ENCODE measurements around the gene MUC5AC. TPM values are rescaled to one million over a fixed set of nuclear protein-coding genes. Genes with fewer than 3 reads are reported as not detected.

MUC5AC gene
- total and polyA plus RNA-seq, 2 experiments from 2014 or later = not detected

GRCh38 chr11:1126935-1127663 lies 30.7 kb upstream of the MUC5AC start:
- in situ Hi-C loops (cut with MboI) = no loop called here
- DNase-seq = no peak
- Histone ChIP-seq H3K4me3 (no peak overlapping the region), H3K27ac (no peak overlapping the region), H4K20me1 (ENCODE audit: insufficient read depth) (no peaks in the 10 kb centered on the region), H3F3A (ENCODE audit: insufficient read depth) (no peaks in the 10 kb centered on the region), H3K9me2 (ENCODE audit: insufficient read depth) (no peaks in the 10 kb centered on the region), H3K4me2 (ENCODE audit: unreplicated experiment) (no peak overlapping the region), H3K4me1 (ENCODE audit: insufficient read depth) (no peaks in the 10 kb centered on the region), H3K27me3 (replicated peaks; ENCODE audit: insufficient read depth) (no peaks in the 10 kb centered on the region; the same call in 1 of the 2 replicates), H2AFZ (no peak overlapping the region), H3K36me3 (ENCODE audit: low read depth) (no peaks in the 10 kb centered on the region), H3K79me2 (ENCODE audit: insufficient read depth) (no peaks in the 10 kb centered on the region), H3K9ac (no peak overlapping the region), H3K9me3 (ENCODE audit: low read depth) (no peaks in the 10 kb centered on the region)
- TF ChIP-seq EZH2phosphoT487 (IDR thresholded peaks at IDR 0.05; ENCODE audit: insufficient read depth, low read depth) = no peak
- TF ChIP-seq EZH2 (IDR thresholded peaks at IDR 0.05; ENCODE audit: insufficient read depth, poor library complexity, severe bottlenecking) = no peak
- WGBS, 2 experiments (ENCODE audit: low coverage in 1 of 2, low lambda C conversion rate in 2 of 2, missing lambda C conversion rate in 2 of 2) = 65 to 72% methylated on average over 26 to 30 of the region's 30 CpGs

GRCh38 chr11:1127664-1128162 lies 30.0 kb upstream of the MUC5AC start:
- WGBS, 2 experiments (ENCODE audit: low coverage in 1 of 2, low lambda C conversion rate in 2 of 2, missing lambda C conversion rate in 2 of 2) = 46 to 48% methylated on average over 13 to 14 of the region's 14 CpGs
- TF ChIP-seq EZH2 (IDR thresholded peaks at IDR 0.05; ENCODE audit: insufficient read depth, poor library complexity, severe bottlenecking) (no peak), EZH2phosphoT487 (IDR thresholded peaks at IDR 0.05; ENCODE audit: insufficient read depth, low read depth) (no peak)
- Histone ChIP-seq H4K20me1 (ENCODE audit: insufficient read depth) (no peaks in the 10 kb centered on the region), H3K9ac (no peak overlapping the region), H3K4me3 (no peak overlapping the region), H3K36me3 (ENCODE audit: low read depth) (no peaks in the 10 kb centered on the region), H3K9me3 (ENCODE audit: low read depth) (no peaks in the 10 kb centered on the region), H2AFZ (no peak overlapping the region), H3K4me1 (ENCODE audit: insufficient read depth) (no peaks in the 10 kb centered on the region), H3K9me2 (ENCODE audit: insufficient read depth) (no peaks in the 10 kb centered on the region), H3F3A (ENCODE audit: insufficient read depth) (no peaks in the 10 kb centered on the region), H3K79me2 (ENCODE audit: insufficient read depth) (no peaks in the 10 kb centered on the region), H3K27ac (no peak overlapping the region), H3K27me3 (replicated peaks; ENCODE audit: insufficient read depth) (no peaks in the 10 kb centered on the region), H3K4me2 (ENCODE audit: unreplicated experiment) (no peak overlapping the region)
- in situ Hi-C loops (cut with MboI) = no loop called here
- no peak for DNase-seq

GRCh38 chr11:1128311-1129142 lies 29.2 kb upstream of the MUC5AC start:
- TF ChIP-seq EZH2 (IDR thresholded peaks at IDR 0.05; ENCODE audit: insufficient read depth, poor library complexity, severe bottlenecking) (no peak), EZH2phosphoT487 (IDR thresholded peaks at IDR 0.05; ENCODE audit: insufficient read depth, low read depth) (no peak)
- in situ Hi-C loops (cut with MboI) = no loop called here
- H3K9ac ChIP-seq = no peak overlapping the region
- H4K20me1 ChIP-seq (ENCODE audit: insufficient read depth) = no peaks in the 10 kb centered on the region
- DNase-seq = no peak
- no peaks in the 10 kb centered on the region for H3F3A ChIP-seq (ENCODE audit: insufficient read depth)
- no peaks in the 10 kb centered on the region for H3K36me3 ChIP-seq (ENCODE audit: low read depth)
- no peaks in the 10 kb centered on the region for H3K9me2 ChIP-seq (ENCODE audit: insufficient read depth)
- H3K4me1 ChIP-seq (ENCODE audit: insufficient read depth) = no peaks in the 10 kb centered on the region
- WGBS, 2 experiments (ENCODE audit: low coverage in 1 of 2, low lambda C conversion rate in 2 of 2, missing lambda C conversion rate in 2 of 2) = 30 to 38% methylated on average over 21 to 27 of the region's 33 CpGs
- H3K4me2 ChIP-seq (ENCODE audit: unreplicated experiment) = no peak overlapping the region
- no peak overlapping the region for H3K4me3 ChIP-seq
- H2AFZ ChIP-seq = no peak overlapping the region
- H3K9me3 ChIP-seq (ENCODE audit: low read depth) = no peaks in the 10 kb centered on the region
- H3K27me3 ChIP-seq (replicated peaks; ENCODE audit: insufficient read depth) = no peaks in the 10 kb centered on the region
- H3K27ac ChIP-seq = no peak overlapping the region
- no peaks in the 10 kb centered on the region for H3K79me2 ChIP-seq (ENCODE audit: insufficient read depth)

- H3K79me2 ChIP-seq (ENCODE audit: insufficient read depth) = no peaks in the 10 kb centered on the region
- no peaks in the 10 kb centered on the region for H3K9me3 ChIP-seq (ENCODE audit: low read depth)
- no peak overlapping the region for H3K27ac ChIP-seq
- H3F3A ChIP-seq (ENCODE audit: insufficient read depth) = no peaks in the 10 kb centered on the region
- H3K27me3 ChIP-seq (replicated peaks; ENCODE audit: insufficient read depth) = no peaks in the 10 kb centered on the region
- no peak overlapping the region for H3K4me3 ChIP-seq
- H3K4me1 ChIP-seq (ENCODE audit: insufficient read depth) = no peaks in the 10 kb centered on the region
- WGBS, 2 experiments (ENCODE audit: low coverage in 1 of 2, low lambda C conversion rate in 2 of 2, missing lambda C conversion rate in 2 of 2) = 27 to 32% methylated on average over 11 to 17 of the region's 17 CpGs
- H3K4me2 ChIP-seq (ENCODE audit: unreplicated experiment) = no peak overlapping the region
- H3K36me3 ChIP-seq (ENCODE audit: low read depth) = no peaks in the 10 kb centered on the region
- no peak overlapping the region for H3K9ac ChIP-seq
- in situ Hi-C loops (cut with MboI) = no loop called here
- DNase-seq = no peak
- TF ChIP-seq EZH2phosphoT487 (IDR thresholded peaks at IDR 0.05; ENCODE audit: insufficient read depth, low read depth) = no peak
- TF ChIP-seq EZH2 (IDR thresholded peaks at IDR 0.05; ENCODE audit: insufficient read depth, poor library complexity, severe bottlenecking) = no peak
- no peaks in the 10 kb centered on the region for H4K20me1 ChIP-seq (ENCODE audit: insufficient read depth)
- H3K9me2 ChIP-seq (ENCODE audit: insufficient read depth) = no peaks in the 10 kb centered on the region
- H2AFZ ChIP-seq = no peak overlapping the region
These were observed 28.6 kb upstream of the MUC5AC start for GRCh38 chr11:1129143-1129610.

All from GM23248 (cell line).